Colonic mucosa (tissue), 4 donors: Measurements from ENCODE around the gene TMEM176A. TPM values are rescaled to one million over a fixed set of nuclear protein-coding genes. Genes with fewer than 3 reads are reported as not detected.
A peak's percentile ranks its signal among the peaks of the same experiment; 100 is the strongest.

ENCODE experiments used
- DNase-seq: peaks from one replicate; pipeline ENCODE4 v3.0.0-alpha.2; 2020
- H3K27ac ChIP-seq: fragments of 200-600 bp; one replicate; pipeline ENCODE4 v1.8.0; 2021
- H3K27me3 ChIP-seq: fragments of 200-600 bp; one replicate; pipeline ENCODE4 v1.8.0; 2021
- H3K36me3 ChIP-seq: fragments of 200-600 bp; one replicate; pipeline ENCODE4 v1.8.0; 2021
- H3K4me1 ChIP-seq: fragments of 200-600 bp; one replicate; pipeline ENCODE4 v1.8.0; 2021; ENCODE audit warnings: mild to moderate bottlenecking
- H3K4me3 ChIP-seq: fragments of 200-600 bp; one replicate; pipeline ENCODE4 v1.8.0; 2021
- H3K9ac ChIP-seq, 2 donors: one replicate each; pipeline ENCODE4 v1.7.0; 2013; ENCODE audit warnings: control low read depth in 2 of 2, low read depth in 2 of 2, low read length in 2 of 2
- H3K9me3 ChIP-seq: fragments of 200-600 bp; one replicate; pipeline ENCODE4 v1.8.0; 2021
- CTCF ChIP-seq: fragments of 200-600 bp; IDR thresholded peaks from one replicate; pipeline ENCODE4 v1.8.0; 2022; ENCODE audit warnings: antibody characterized with exemption, mild to moderate bottlenecking
- intact Hi-C: fragments of 100-400 bp; cut with DNase I; formaldehyde crosslinking; loops from one replicate; pipeline ENCODE4 v1.14.1; 2022
- total RNA-seq, 2 donors: library from RNA; stranded (reverse); fragmentation: NEBNext Ultra II Directional in 1 of 2; extraction: Animal tissue kit (Norgen Biotek cat#: 25700) in 1 of 2; gene quantifications; one replicate each; pipeline ENCODE4 v1.2.1, GENCODE V29; 2021
- donor health status: healthy.
- donor health status: DM: no; HTN: no; CAD: no.
- donor health status: DM: no; HTN: no; CAD: no.

The TMEM176A gene
- total RNA-seq, 2 donors from 2014 or later: 130 to 170 TPM

- no peak for TF ChIP-seq CTCF
- H3K27ac ChIP-seq: peak overlapping the region; percentile 89
- no peaks in the 10 kb centered on the region for H3K9me3 ChIP-seq
- peak overlapping the region; percentile 64 to 72 for H3K9ac ChIP-seq
- H3K27me3 ChIP-seq: no peaks in the 10 kb centered on the region
- peaks cover 14% of the 10 kb centered on the region for H3K4me1 ChIP-seq
- no peak overlapping the region for H3K4me3 ChIP-seq
- intact Hi-C loops: loop anchor here (10.0 kb wide), 1 partner anchor 196 kb away; no protein-coding TSS in a partner anchor
- no peaks in the 10 kb centered on the region for H3K36me3 ChIP-seq
- peak; percentile 56 for DNase-seq
These were observed 11.9 kb upstream of the TMEM176A start for GRCh38 chr7:150788474-150789269.

GRCh38 chr7:150790416-150791075 lies 10.0 kb upstream of the TMEM176A start:
- no peak overlapping the region for H3K9ac ChIP-seq
- no peaks in the 10 kb centered on the region for H3K27me3 ChIP-seq
- H3K4me3 ChIP-seq: no peak overlapping the region
- peaks cover 10% of the 10 kb centered on the region for H3K4me1 ChIP-seq
- intact Hi-C loops: no loop called here
- TF ChIP-seq CTCF: no peak
- no peak for DNase-seq
- peak overlapping the region; percentile 0 for H3K27ac ChIP-seq
- no peaks in the 10 kb centered on the region for H3K9me3 ChIP-seq
- H3K36me3 ChIP-seq: no peaks in the 10 kb centered on the region

GRCh38 chr7:150791304-150791703 lies 9.3 kb upstream of the TMEM176A start:
- intact Hi-C loops: no loop called here
- no peak overlapping the region for H3K27ac ChIP-seq
- H3K27me3 ChIP-seq: no peaks in the 10 kb centered on the region
- no peaks in the 10 kb centered on the region for H3K36me3 ChIP-seq
- peak overlapping the region in 1 of 2 donors; percentile 15 for H3K9ac ChIP-seq
- peaks cover 10% of the 10 kb centered on the region for H3K4me1 ChIP-seq
- no peak for TF ChIP-seq CTCF
- DNase-seq: no peak
- H3K4me3 ChIP-seq: no peak overlapping the region
- no peaks in the 10 kb centered on the region for H3K9me3 ChIP-seq

- intact Hi-C loops: no loop called here
- Histone ChIP-seq H3K4me1 (peaks cover 10% of the 10 kb centered on the region), H3K9ac (peak overlapping the region in 1 of 2 donors; percentile 15), H3K27ac (no peak overlapping the region), H3K9me3 (no peaks in the 10 kb centered on the region), H3K4me3 (no peak overlapping the region), H3K27me3 (no peaks in the 10 kb centered on the region), H3K36me3 (no peaks in the 10 kb centered on the region)
- no peak for DNase-seq
- no peak for TF ChIP-seq CTCF
These were observed 8.7 kb upstream of the TMEM176A start for GRCh38 chr7:150791746-150792452.

GRCh38 chr7:150793569-150794238 lies 6.9 kb upstream of the TMEM176A start:
- no peak for DNase-seq

More at GRCh38 chr7:150793569-150794238, 6.9 kb upstream of the TMEM176A start:
- H3K27me3 ChIP-seq: no peaks in the 10 kb centered on the region
- intact Hi-C loops: no loop called here
- no peak overlapping the region for H3K4me3 ChIP-seq
- no peak for TF ChIP-seq CTCF
- H3K9me3 ChIP-seq: no peaks in the 10 kb centered on the region
- H3K4me1 ChIP-seq: peaks cover 1% of the 10 kb centered on the region
- no peaks in the 10 kb centered on the region for H3K36me3 ChIP-seq
- no peak overlapping the region for H3K27ac ChIP-seq
- H3K9ac ChIP-seq: no peak overlapping the region
